GM13977 (cell line): ENCODE results near the gene KL.

Experiments
- DNase-seq: peaks from one replicate; pipeline ENCODE4 v3.0.0; 2012; ENCODE audit warnings: low spot score
- CTCF ChIP-seq: IDR thresholded peaks from 2 replicates; pipeline ENCODE4 v1.5.1; 2012; ENCODE audit warnings: mild to moderate bottlenecking, control low read depth; ENCODE audit not compliant: insufficient read depth; ENCODE audit errors: extremely low read depth, missing control alignments
- in situ Hi-C: fragments of 300-500 bp; cut with MboI; formaldehyde crosslinking; loops from one replicate; pipeline ENCODE4 v1.12.0; 2022; ENCODE audit warnings: low sequenced_read_pairs, low pct_unique_long_range_greater_than_20kb, mixed read lengths, inconsistent platforms; ENCODE audit not compliant: unreplicated experiment

KL gene

DNA sequence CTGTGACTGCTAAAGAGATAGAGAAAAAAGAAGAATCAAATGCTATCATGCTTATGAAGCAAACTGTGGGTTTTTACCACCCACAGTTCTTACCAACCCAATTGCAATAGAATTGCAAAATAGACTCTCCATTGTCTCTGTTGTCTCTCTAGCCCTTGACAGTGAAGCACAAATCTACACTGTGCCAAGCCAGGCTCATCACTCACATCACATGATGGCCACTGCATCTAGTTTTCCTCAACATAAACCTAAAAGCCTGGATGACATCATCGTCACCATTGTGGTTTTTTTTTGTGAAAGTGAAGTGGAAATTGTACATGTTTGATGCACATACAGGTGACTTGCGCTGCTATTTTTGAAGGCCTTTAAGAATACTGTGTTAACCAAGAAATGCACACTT, 56.1 kb downstream of the KL start:
- no peak for TF ChIP-seq CTCF
- no peak for DNase-seq
- in situ Hi-C loops, result no loop called here

DNA sequence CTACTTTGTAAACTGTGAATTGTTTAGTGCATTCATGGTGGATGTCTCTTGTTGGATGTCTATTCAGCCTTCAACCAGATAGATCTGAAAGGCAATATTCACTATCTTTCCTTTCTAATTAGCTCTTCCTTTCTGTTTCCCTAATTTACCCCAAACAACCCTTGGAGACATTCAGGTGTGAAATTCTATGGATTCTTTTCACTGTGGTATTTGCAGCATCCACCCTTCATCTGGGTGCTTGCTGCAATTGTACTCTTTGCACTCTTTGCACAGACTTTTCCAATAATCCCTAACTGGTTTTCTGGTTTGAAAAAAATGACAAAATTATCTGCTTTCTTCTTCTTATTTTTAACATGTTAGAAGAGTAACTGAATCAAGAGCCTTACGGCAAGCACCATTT, 56.5 kb downstream of the KL start:
- in situ Hi-C loops, result no loop called here
- DNase-seq, result no peak
- no peak for TF ChIP-seq CTCF

DNA sequence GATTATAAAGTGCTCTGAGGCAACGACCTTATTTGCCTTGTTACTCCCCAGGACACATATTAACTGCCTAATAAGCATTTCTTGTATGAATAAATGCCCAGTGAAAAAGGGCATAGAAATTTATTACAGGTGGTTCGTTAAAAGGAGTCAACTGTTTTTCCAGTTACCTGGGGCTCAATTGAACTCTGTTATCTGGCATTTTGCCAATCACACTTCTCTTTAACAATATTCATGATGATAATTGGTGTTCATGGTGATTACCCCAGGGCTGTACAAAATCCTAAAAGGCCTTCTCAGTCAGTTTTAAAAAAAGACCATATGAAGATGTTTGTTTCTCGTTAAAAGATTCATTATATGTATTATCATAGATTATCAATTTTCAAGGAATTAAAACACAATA, 57.1 kb downstream of the KL start:
- no peak for DNase-seq
- TF ChIP-seq CTCF, result no peak
- in situ Hi-C loops, result no loop called here

- no peak for DNase-seq
- TF ChIP-seq CTCF, result no peak
- in situ Hi-C loops, result no loop called here
These were observed 60.1 kb downstream of the KL start for GRCh38 chr13:33076001-33076992.

- no peak for DNase-seq
- in situ Hi-C loops, result no loop called here
- TF ChIP-seq CTCF, result no peak
These were observed 62.0 kb downstream of the KL start for GRCh38 chr13:33078263-33078662.

GRCh38 chr13:33079960-33080359, 63.7 kb downstream of the KL start:
- TF ChIP-seq CTCF, result no peak
- DNase-seq, result no peak
- in situ Hi-C loops, result no loop called here
